Hematopoietic multipotent progenitor cell treated with erythropoietin and hydrocortisone succinate and interleukin-3 and kit ligand, for 8 days (in vitro differentiated cells): Measurements from ENCODE around the gene ZNF618.
"Not testable (repeated sequence)": the region's sequence is repeated elsewhere in the genome, so short reads cannot be mapped to it uniquely, and the experiment has no call there.

Experiments
- DNase-seq: peaks from one replicate; pipeline ENCODE4 v3.0.0-alpha.2; 2015

The ZNF618 gene

DNA sequence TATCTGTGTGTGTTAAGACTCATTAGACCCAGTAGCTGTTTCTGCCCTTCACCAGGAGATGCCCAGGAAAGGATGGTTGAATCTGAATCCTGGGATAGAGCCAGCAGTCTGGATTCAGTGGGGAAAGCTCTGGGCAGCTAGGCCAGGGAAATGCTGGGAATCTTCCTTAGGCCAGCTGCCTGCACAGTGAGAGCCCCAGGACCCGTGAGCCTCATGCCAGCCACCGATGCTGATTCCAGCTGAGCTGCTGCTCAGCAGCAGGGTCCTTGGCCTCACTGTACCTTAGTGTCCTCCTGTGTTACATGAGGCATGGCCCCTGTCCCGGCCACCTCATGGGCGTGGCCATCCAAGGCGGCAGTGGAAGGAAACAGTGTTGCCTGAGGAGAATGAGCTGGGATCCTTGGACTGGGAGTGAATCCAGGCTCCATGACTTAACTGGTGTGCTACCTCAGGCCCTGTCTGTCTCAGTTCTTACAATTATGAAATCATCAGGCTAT lies 114.9 kb downstream of the ZNF618 start:
- DNase-seq: no peak

DNA sequence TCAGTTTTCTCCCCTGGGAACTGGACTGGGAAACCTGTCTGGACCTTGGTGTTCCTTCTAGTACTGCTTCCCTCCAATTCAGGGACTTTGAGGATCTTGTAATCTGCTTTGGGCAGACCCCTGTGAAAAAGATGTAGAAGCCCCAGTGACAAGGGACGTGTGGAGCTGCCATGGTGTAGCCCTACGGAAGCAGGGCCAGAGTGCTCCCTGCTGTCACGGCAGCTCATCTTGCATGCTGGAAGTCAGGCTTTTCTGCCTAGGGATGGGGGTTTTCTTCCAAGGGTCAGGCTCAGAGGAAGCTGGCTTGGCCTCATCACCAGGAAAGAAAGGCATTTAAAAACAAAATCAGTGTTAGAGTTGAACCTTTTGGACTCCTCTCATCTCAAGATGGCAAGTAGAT lies 115.6 kb downstream of the ZNF618 start:
- DNase-seq: no peak

DNA sequence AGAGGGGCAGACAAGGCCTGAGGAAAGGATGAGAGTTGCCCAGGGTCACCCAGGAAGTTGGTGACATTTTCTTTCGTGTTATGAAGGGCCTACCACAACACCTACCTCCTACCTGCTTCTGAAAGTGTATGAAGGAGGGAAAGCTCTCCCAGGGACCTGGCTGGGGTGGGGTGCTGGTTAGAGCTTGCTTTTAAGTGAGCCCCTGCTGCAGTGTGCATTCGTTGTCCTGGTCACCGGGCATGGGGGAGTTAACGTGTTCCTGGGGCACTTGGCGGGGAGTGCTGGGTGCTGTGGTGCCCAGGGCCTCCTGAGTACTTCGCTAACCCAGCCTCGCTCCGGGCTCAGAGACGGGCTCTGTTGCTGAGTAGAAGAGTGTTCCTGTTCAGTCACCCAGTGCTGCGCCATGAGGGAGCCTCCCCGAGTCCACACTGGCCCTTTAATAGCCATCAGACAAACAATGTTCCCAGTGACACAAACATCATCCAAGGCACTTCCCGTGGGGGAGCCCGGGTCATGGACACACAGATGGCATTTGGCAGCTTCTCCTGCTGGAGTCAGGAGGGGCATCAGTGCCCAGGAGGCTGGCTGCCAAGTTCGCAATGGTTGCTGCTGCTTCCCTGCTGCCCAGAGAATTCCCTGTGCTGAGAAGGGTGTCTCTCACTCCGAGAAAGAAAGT lies 116.3 kb downstream of the ZNF618 start:
- DNase-seq: no peak

DNA sequence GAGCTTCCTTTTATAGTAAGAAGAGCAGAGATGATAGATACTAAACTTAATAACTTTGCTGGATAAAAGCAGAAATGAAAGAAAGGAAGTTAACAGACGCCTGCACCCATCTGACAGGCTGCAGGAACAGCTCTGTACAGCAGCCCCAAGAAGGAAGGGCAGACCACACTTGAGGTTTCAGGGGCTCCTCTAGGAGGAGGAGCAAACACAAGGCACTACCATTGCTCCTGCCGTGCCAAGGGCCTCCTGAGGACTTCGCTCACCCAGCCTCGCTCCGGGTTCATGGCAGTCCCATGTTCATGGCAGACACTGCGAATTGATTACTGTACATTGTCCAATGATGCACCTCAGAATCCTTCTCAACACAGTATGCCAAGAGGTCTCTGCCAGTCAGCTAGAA lies 116.9 kb downstream of the ZNF618 start:
- DNase-seq: peak; percentile 9

DNA sequence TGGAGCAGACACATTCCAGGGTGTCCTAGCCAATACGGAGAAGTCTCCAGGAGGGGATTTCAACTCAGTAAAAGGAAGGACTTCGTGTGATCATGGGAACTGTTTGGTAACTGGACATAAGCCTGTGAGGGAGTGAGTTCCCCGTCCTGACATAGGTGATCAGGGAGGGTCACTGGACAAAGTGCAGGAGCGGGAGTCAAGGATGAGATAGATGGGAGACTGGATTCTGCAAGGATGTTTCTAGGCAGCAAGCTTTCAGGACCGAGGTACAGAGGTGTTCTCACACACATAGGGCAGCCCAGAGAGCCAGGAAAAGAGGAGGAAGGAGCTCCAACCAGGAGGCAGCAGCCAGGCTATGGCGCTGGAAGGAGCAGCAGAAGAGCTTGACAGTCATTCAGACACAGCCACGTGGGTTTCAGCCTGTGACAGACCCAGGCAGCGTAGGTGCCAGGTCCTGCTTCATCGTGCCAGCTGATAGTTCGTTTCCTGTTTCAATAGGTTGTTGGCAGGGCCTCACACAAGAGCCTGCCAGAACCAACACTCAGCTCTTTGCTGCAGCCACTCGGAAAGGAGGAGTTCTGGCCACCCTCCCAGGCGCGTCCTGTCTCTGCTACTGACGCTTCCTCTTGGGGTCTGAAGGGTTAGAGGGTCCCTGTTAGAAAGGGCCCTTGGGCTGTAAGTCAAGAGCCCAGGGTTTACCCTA lies 117.9 kb downstream of the ZNF618 start:
- DNase-seq: peak; percentile 12

DNA sequence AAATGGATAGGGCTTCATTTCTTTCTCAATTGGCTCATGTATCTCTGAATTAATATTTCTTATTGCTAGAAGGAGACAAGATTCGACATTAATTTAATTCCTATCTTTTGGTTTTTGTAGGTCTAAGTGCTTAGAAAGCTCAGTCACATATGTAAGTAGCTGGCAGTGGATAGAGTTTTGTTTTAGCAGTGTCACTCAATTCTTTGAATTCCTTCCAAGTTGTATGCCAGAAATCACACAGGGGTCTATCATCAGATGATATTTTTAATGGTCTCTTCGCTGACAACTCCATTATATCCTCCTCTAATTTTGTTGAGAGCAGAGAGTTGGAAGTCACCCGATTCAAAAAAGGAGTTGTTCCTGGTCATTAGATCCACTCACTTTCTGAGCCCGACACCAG lies 119.3 kb downstream of the ZNF618 start:
- no peak for DNase-seq

DNA sequence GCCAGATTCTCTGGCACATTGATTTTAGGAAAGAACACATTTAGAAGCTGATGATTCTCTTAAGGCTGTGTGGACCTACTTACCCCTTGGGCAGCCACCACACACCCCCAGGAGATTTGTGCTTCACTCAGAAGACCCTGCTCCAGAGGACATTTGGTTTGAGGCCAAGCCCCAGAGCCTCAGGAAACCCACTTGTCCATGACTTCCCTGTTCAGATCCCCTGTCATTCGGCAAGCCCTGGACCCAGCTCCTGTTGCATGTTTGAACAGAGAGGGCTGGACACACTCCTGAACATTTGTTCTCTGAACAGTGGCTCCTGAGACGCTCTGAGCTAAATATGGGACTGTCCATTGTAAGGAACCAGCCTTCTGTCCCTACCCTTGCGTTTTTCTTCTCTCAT lies 119.9 kb downstream of the ZNF618 start:
- DNase-seq: no peak

DNA sequence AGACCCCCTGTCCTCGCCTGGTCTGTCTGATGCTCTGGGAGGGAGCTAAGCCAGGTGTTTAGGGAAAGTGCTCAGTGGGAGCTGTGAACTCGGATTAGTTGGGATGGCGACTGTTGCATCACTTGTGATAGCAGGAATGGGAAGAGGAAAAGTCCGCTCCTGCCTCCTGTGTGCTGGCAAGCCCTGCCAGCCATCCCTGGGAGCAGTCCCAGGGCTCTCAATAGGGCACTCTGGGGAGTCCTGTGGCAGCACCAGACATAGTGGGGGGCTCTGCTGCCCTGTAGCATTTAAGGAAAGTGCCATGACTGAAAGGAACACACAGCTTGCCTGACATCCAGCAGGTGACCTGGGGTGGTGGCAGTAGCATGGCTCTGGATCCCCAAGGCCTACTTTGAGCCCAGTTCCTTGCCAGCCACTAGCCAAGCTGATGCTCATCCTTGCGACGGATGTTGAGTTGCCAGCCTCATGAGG lies 120.5 kb downstream of the ZNF618 start:
- no peak for DNase-seq

DNA sequence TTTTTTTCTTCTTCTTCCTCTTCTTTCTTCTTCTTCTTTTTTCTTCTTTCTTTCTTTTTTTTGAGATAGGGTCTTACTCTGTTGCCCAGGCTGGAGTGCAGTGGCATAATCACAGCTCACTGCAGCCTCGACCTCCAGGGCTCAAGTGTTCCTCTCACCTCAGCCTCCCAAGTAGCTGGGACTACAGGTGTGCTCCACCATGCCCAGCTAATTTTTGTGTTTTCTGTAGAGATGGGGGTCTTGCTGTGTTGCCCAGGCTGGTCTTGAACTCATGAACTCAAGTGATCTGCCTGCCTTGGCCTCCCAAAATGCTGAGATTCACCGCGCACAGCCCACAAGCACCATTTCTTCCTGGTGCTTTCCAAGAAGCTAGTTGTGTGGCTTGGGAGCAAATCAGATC lies 121.0 kb downstream of the ZNF618 start:
- DNase-seq: not testable (repeated sequence)

DNA sequence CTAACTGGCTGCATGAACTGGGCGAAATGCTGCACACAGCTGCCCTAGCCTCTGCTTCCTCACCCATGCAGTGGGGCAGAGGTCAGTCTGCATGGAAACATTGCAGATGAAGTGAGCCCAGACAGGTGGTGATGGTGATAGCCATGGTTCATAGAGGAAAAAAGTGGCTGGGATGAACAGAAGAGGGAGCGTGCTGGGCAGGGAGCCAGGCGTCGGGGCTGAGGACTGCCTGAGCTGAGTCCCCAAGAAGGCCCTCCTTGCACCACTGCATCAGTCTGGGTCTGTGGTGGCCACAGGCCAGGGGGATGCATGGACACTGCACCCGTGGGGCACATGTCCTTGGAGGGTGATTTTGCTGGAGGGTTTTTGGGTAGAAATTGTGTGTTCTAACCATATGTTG lies 121.5 kb downstream of the ZNF618 start:
- no peak for DNase-seq

DNA sequence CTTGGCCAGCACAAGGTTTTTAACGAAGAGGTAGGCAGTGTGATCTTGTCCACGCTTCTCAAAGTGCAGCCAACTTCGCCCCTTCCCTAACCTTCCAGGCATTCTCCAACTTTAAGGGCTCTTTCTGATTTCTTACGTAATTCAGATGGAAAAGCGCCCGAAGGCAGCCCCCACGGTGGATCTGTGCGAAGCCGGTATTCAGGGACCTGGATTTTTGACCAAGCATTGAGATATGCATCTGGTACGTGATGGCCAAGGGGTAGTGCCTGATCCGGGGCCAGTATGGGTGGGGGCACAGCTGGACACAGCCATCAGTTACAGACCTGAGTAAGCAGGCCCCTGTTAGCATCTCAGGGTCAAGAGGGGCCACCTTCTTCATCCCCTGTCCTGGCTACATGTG lies 122.0 kb downstream of the ZNF618 start:
- no peak for DNase-seq

DNA sequence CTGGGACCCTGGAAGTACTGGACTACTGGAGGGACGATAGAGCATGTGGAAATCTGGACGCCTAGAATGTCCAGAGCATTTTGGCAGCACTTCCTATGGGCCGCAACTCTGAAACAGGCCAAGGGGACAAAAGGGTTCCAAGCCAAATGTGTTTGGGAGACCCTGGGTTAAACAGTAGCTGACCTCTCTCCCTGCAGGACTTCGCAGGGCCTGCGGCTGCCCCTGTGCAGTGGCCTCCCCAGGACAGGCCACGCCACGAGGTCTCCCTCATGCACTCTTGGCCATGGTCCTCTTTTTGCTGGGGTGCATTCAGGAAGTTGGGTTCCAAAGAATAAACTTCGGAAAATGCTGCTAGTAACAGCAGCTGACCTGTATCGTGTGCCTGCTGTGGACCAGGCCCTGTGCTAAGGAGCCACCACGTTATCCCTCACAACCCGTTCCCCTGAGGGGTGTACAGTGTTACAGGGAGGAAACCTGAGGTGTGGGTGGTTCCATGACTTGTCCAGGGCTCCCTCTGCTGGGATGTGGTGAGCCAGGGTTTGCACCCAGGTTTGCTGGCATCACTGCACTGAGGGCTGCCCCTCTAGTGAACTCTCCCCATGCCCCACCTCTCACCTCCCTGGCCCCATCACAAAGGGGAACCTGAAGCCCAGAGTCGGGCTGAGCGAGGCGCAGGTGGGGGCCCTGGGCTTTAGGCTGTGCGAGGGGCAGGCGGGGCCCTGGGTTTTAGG lies 122.6 kb downstream of the ZNF618 start:
- no peak for DNase-seq

DNA sequence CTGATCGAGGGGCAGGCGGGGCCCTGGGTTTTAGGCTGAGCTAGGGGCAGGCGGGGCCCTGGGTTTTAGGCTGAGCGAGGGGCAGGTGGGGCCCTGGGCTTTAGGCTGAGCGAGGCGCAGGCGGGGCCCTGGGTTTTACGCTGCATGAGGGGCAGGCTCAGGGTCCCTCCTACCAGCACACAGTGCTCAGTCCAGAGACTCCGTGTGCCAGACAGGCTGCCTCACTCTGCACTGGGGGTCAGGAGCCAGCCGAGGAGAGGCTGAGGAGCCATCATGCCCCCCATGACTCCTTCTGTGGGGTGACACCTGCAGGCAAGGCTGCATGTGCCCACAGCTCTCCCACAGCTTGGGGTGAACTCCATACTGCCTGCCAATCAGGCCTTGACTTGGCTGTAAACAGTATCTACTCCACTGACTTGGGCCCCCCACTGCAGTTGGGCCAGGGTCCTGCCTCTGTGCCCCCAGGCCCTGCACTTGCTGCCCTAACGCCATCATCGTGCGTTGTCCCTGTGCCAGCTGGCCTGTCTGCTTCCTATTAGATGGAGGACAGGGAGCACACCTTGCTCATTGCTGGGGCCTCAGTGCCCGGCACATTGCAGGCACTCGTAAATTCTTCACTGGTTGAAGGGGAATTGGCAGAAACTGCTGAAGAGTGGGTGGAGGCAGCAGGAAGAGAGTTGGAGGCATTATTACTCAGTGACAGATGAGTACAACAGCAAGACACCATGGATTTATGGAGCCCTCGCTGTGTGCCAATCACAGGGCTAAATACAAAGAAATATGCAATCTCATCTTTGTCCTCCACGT lies 123.3 kb downstream of the ZNF618 start:
- no peak for DNase-seq

DNA sequence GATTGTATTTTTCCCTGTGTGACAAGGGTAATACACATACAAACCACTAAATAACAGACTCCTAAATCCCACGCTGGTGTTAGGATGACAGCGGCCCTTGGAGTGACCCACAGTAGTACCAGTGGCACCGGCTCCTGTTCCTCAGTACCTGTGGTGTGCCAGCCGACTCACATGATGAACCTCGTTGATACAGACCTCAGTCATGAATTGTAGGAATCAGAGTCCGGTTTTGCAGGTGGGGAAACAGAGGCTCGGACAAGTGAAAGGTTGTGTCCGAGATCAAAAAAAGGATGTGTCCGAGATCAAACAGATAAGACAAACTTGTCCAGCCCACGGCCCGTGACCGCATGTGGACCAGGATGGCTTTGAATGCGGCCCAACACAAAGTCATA lies 124.0 kb downstream of the ZNF618 start:
- no peak for DNase-seq

DNA sequence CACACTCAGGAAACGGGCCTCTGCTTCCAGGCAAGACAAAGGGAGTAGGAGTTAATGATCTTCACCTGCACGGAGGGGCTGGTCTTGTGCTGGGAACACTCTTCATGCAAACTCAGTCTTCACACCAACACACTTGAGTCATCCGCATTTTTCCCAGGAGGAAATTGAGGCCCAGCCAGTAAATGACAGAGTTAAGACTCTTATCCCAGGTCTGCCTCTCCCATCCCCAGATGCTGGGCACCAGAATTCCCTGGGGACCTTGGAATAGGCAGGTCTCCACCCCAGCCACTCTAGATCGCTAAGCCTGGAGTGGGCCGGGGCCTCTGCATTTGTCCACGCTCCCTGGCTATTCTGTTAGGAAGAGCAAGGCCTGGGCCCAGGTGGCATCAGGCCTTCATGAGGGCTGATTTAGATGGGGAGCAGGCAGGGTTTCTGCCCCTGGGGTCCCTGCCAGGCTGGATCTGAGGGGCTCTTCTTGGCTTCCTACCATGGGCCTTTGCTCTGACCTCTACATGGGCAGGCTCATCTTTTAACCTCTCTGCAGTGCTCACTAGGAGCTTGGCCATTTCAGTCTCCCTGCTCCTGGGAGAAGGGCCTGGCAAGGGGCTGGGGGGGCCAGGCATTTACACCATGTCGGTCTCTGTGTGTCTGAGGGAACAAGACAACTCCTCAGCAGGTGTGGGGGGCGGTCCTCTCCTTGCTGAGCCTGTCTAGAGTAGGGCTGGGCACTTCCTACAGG lies 124.7 kb downstream of the ZNF618 start:
- DNase-seq: no peak

DNA sequence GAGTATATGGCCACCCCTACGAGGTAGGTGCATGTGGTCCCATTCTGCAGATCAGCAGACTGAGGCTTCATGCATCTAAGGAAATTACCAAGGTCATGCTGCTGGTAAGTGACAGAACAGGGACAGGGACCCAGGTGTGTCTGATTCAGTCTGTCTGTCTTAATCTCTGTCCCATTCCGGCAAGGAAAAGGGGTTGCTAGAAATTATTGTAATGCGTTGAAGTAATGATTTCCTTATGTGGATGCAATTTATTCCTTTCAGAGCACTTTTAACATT lies 125.2 kb downstream of the ZNF618 start:
- DNase-seq: no peak

DNA sequence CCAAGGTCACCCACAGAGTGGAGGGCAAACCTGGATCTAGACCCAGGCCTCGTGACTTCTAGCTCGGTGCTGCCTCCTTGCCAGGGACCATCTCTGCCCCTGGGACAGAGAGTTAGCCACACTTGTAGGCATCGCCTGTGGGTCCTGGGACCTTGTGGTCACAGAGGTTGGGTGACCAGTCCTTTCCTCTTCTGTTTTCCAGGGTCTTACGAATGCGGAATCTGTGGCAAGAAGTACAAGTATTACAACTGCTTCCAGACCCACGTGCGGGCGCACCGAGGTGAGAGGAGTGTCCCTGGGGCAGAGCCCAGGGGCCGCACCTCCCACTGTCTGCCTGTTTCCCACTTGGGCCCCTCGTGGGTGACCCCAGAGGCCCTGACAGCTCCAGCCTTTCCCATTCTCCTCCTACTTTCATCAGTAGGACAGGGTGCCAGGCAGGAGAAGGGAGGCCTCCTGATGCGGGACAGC lies 125.7 kb downstream of the ZNF618 start:
- no peak for DNase-seq

DNA sequence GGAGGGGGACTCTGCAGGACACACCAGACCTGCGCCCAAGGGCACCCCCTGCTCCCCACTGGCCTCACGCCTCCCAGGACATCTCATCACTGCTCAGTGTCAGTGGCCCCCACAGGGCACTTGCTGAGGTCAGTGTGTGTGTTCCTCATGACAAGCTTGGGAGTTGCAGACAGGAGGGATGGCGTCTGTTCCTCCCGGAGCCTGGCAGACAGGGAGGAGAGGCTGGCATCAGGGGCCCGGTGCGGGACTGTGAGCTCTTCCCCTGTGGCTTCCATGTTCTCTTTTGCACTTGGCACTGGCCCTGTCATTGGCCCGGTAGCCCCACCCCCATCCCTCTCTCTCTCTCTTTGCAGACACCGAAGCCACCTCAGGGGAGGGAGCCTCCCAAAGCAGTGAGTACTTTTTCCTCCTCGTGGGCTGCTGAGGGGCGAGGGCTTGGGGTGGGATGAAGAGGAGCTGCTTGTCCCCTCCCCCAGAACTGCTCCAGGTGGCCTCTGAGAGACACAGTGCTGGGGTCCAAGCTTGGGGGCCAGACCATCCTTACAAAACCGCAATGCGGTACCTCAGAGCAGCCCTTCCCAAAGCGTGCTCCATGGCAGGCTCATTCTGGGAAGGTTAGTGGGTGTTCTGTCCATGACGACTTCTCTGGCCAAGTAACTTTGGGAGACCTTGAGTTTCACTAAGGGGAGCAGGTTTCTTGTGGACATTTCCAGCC lies 126.3 kb downstream of the ZNF618 start:
- DNase-seq: no peak

DNA sequence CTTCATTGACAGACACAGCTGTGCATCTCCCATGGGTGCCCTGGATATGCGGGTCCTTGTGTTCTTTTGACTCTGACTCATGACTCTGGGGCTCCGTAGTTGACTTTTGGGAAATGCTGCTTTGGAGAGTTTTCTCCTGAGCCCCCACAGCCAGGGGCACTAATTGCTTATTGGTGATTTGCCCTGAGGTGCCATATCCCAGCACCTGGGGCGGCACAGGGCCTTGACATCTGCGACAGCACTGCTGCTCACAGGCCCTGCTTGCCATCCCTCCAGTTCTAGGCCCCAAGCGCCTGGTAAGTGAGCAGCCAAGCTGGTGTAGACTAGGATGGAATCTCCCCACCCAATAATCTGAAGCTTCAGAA lies 126.9 kb downstream of the ZNF618 start:
- no peak for DNase-seq

DNA sequence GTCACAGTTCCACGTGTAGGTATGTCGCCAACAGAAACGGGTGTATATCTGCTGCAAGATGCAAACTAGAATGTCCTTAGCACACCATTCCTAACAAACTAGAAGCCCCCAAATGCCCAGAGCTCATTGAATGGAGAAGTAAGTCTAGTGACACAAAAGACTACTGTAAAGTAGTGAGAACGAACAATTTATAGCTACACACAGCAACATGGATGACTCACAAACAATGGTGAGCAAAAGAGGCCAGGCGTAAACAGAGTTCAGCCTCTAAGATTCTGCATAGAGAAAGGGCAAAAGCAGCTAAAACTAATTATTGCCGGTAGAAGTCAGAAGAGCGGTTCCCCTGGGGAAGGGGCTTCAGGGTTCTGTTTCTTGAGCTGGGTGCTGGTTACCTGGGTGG lies 127.2 kb downstream of the ZNF618 start:
- no peak for DNase-seq

DNA sequence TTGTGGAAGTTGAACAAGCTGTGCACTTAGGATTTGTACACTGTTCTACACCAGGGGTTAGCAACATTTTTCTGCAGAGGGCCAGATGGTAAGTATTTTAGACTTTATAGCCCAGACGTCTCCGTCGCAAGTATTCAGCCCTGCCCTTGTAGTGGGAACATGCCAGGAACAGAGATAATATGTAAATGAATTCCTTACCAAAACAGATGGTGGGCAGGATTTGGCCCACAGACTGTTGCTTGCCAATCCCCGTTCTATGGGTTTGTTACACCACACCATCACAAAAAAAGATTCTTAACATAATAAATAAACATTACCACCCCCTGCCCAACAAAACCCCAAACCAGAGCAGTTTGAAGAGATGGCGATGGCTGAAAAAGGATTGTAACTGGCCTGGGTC lies 127.6 kb downstream of the ZNF618 start:
- DNase-seq: peak; percentile 42

DNA sequence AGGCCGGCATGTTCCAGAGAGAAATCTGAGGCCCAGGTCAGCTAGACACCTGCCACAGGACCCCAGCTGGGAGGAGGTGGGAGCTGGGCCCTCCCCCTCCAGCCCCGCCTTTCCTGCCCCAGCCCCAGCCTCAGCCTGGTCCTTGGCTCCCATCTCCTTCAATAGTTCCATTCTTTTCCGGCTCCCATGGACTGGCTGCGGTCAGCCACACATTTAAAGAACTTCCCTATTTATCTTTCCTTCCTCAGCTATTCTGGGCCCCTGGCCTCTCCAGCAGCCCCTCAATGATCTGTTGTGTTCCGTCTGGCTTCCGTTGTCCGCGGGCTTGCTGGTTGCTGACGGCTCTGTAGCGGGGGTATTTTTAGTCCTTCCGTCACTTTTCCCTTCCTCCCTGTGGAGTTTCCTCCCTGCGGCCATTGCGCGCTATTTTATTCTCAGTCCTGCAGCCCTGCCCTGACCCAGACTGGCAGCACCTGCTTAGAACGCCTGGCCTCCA lies 128.2 kb downstream of the ZNF618 start:
- peak; percentile 35 for DNase-seq
